ENCODE results near the gene TAF15.

TAF15 gene

DNA sequence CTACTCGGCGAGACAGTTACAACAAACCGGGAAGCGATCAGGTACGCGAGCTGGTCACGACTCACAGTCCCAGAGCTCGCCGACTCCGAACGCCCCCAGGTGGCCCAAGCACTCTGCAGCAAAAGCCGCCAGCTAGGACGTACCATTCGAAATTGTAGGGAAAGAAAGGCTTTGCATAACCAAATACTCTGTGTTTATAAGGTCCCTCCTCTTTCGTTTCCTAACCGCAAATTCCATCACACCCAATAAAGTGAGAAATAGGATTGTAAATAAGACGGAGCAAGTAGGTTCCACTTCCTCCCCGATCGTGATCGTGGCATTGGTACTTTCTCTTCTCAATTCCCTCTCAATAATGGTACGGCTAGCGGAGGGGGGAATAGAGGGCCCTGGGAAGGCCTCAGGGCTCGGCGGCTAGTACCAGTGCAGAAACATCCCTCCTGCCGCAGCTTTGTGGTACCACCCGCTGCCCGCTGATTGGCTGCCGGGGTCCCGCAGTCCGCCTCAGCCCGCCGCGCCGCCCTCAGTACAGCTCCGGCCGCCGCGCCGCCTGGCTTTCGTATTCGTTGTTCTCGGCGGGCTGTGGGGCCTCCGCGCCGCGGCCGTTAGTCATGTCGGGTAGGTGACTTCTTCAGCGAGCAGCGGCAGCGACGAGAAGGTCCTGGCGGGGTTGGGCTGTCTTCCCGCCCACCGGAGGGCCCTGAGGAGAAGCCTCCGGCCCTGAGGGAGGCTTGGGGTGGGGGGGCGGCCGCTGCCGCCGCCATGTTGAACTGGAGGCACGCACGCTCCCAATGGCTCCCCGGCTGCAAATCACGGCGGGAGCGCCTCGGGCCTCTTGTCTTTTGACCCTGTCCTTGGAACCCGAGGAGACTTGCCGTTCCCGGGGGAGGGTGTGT is at the start of gene TAF15:
TAF15 (plus strand) TSS at position 523 of the 893 bp plus-strand sequence; CDS start at position 609, 86 bp downstream.
- TF ChIP-seq CTCF (IDR thresholded peaks at IDR 0.05; ENCODE audit: insufficient read depth, low read length, poor library complexity, severe bottlenecking), result peak; percentile 85
- peak; percentile 96 for DNase-seq (ENCODE audit: extremely low read depth, insufficient read length)
- Histone ChIP-seq H3K4me3 (replicated peaks; ENCODE audit: low read depth, low read length) (peak within 1 kb of the TSS; percentile 94), H3K36me3 (ENCODE audit: control insufficient read depth, insufficient read depth, low read length) (no peaks in the 10 kb centered on the region), H3K27me3 (replicated peaks; ENCODE audit: control insufficient read depth, insufficient read depth, low read length) (no peaks in the 10 kb centered on the region)

DNA sequence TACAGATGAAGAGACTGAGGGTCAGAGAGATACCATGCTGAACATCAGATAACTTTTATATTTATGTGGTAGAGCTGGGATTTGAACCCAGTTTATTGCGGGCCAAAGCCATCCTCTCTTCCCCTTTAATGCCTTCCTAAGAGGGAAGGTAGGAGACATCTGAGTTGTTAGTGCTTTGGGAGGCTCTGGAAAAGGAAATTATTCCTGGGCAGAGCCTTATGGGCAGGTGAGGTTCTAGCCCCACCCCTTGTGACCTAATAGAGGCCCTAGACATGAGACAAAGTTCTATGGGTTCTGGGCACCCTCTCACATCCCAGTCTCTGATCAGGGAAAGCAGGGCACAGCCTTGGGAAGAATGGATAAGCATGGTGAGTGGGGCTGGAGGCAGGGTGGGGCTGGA is 48.7 kb upstream of the TAF15 start, which contains the start of gene C17orf50:
C17orf50 (plus strand) TSS at position 301 of the 400 bp plus-strand sequence; CDS start at position 356, 55 bp downstream.
- no peak for DNase-seq (ENCODE audit: extremely low read depth, insufficient read length)
- H3K4me3 ChIP-seq (replicated peaks; ENCODE audit: low read depth, low read length), result no peak within 1 kb of the TSS
- no peaks in the 10 kb centered on the region for H3K27me3 ChIP-seq (replicated peaks; ENCODE audit: control insufficient read depth, insufficient read depth, low read length)
- H3K36me3 ChIP-seq (ENCODE audit: control insufficient read depth, insufficient read depth, low read length), result no peaks in the 10 kb centered on the region
- no peak for TF ChIP-seq CTCF (IDR thresholded peaks at IDR 0.05; ENCODE audit: insufficient read depth, low read length, poor library complexity, severe bottlenecking)

GRCh38 chr17:35761601-35762000 is 47.7 kb upstream of the TAF15 start:
- H3K27me3 ChIP-seq (replicated peaks; ENCODE audit: control insufficient read depth, insufficient read depth, low read length), result no peaks in the 10 kb centered on the region
- no peak overlapping the region for H3K4me3 ChIP-seq (replicated peaks; ENCODE audit: low read depth, low read length)
- no peak for TF ChIP-seq CTCF (IDR thresholded peaks at IDR 0.05; ENCODE audit: insufficient read depth, low read length, poor library complexity, severe bottlenecking)
- no peak for DNase-seq (ENCODE audit: extremely low read depth, insufficient read length)
- H3K36me3 ChIP-seq (ENCODE audit: control insufficient read depth, insufficient read depth, low read length), result no peaks in the 10 kb centered on the region

DNA sequence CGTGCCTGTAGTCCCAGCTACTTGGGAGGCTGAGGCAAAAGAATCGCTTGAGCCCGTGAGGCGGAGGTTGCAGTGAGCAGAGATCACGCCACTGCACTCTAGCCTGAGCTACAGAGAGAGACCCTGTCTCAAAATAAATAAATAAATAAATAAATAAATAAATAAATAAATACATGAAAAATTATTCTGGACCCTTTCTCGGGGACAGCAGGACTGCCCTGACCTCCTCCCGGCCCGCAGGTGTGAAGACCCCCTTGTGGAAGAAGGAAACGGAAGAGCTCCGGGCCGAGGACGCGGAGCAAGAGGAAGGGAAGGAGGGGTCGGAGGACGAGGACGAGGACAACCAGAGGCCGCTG is 45.5 kb upstream of the TAF15 start:
- Histone ChIP-seq H3K4me3 (replicated peaks; ENCODE audit: low read depth, low read length) (peak overlapping the region; percentile 15), H3K36me3 (ENCODE audit: control insufficient read depth, insufficient read depth, low read length) (no peaks in the 10 kb centered on the region), H3K27me3 (replicated peaks; ENCODE audit: control insufficient read depth, insufficient read depth, low read length) (no peaks in the 10 kb centered on the region; the same call in 1 of the 2 replicates)
- TF ChIP-seq CTCF (IDR thresholded peaks at IDR 0.05; ENCODE audit: insufficient read depth, low read length, poor library complexity, severe bottlenecking), result no peak
- DNase-seq (ENCODE audit: extremely low read depth, insufficient read length), result no peak

- H3K4me3 ChIP-seq (replicated peaks; ENCODE audit: low read depth, low read length), result peak overlapping the region; percentile 58
- no peaks in the 10 kb centered on the region for H3K36me3 ChIP-seq (ENCODE audit: control insufficient read depth, insufficient read depth, low read length)
- TF ChIP-seq CTCF (IDR thresholded peaks at IDR 0.05; ENCODE audit: insufficient read depth, low read length, poor library complexity, severe bottlenecking), result peak; percentile 85
- no peaks in the 10 kb centered on the region; the same call in 1 of the 2 replicates for H3K27me3 ChIP-seq (replicated peaks; ENCODE audit: control insufficient read depth, insufficient read depth, low read length)
- DNase-seq (ENCODE audit: extremely low read depth, insufficient read length), result peak; percentile 93
Measured at GRCh38 chr17:35764123-35764991, 44.9 kb upstream of the TAF15 start.
